Smooth muscle cell (in vitro differentiated cells): ENCODE results near the gene CCNK. TPM values are rescaled to one million over a fixed set of nuclear protein-coding genes. Genes with fewer than 3 reads are reported as not detected.

Experiments used
- DNase-seq: peaks from one replicate; lab custom pipeline; 2025; ENCODE audit not compliant: unreplicated experiment; lab: John Stamatoyannopoulos, UW
- H2AFZ ChIP-seq: fragments of 200-600 bp; sonication (generic); 2 replicates; pipeline ENCODE4 v1.6.0; 2016; ENCODE audit warnings: antibody characterized with exemption, low read depth, mild to moderate bottlenecking
- H3F3A ChIP-seq: fragments of 200-600 bp; sonication (generic); 2 replicates; pipeline ENCODE4 v1.6.0; 2017; ENCODE audit warnings: antibody characterized with exemption, low read depth
- H3K27ac ChIP-seq: fragments of 200-600 bp; sonication (generic); 2 replicates; pipeline ENCODE4 v1.5.1; 2016; ENCODE audit warnings: low read depth, mild to moderate bottlenecking
- H3K27me3 ChIP-seq: fragments of 200-600 bp; sonication (generic); 2 replicates; pipeline ENCODE4 v1.6.1; 2016; ENCODE audit warnings: low read depth, mild to moderate bottlenecking
- H3K36me3 ChIP-seq: fragments of 200-600 bp; sonication (generic); 2 replicates; pipeline ENCODE4 v1.5.1; 2016; ENCODE audit warnings: low read depth
- H3K4me1 ChIP-seq: fragments of 200-600 bp; sonication (generic); 2 replicates; pipeline ENCODE4 v1.5.1; 2016; ENCODE audit warnings: low read depth
- H3K4me2 ChIP-seq: fragments of 200-600 bp; sonication (generic); 2 replicates; pipeline ENCODE4 v1.6.0; 2016; ENCODE audit warnings: mild to moderate bottlenecking
- H3K4me3 ChIP-seq: fragments of 200-600 bp; sonication (generic); 2 replicates; pipeline ENCODE4 v1.5.1; 2016; ENCODE audit warnings: mild to moderate bottlenecking
- H3K79me2 ChIP-seq: fragments of 200-600 bp; sonication (generic); 2 replicates; pipeline ENCODE4 v1.6.0; 2016; ENCODE audit warnings: low read depth, mild to moderate bottlenecking
- H3K9ac ChIP-seq: fragments of 200-600 bp; sonication (generic); 2 replicates; pipeline ENCODE4 v1.6.0; 2016; ENCODE audit warnings: low read depth
- H3K9me3 ChIP-seq: fragments of 200-600 bp; sonication (generic); replicated peaks from 2 replicates; pipeline ENCODE4 v1.5.1; 2016; ENCODE audit warnings: low read depth
- H4K20me1 ChIP-seq: fragments of 200-600 bp; sonication (generic); 2 replicates; pipeline ENCODE4 v1.6.0; 2016; ENCODE audit warnings: low read depth
- WGBS: methylation state at CpG from one replicate; pipeline ENCODE4 v1.1.7; 2016; ENCODE audit warnings: low lambda C conversion rate; 5-methylcytosine and 5-hydroxymethylcytosine counted together
- polyA plus RNA-seq: library from polyadenylated mRNA; unstranded; fragments of >200 nt; fragmentation: Nextera tagmentation; extraction: Ambion mirVana; gene quantifications from 2 replicates; pipeline ENCODE4 v1.2.1, GENCODE V29; 2016
- total RNA-seq: library from RNA; depleted of rRNA; stranded (reverse); fragments of >200 nt; gene quantifications from 2 replicates; pipeline ENCODE4 v1.2.3, GENCODE V29; 2014
- TF ChIP-seq, protein P1 (sequence below): fragments of 200-600 bp; sonication (generic); IDR thresholded peaks from 2 replicates; pipeline ENCODE4 v1.5.1; 2017; ENCODE audit warnings: borderline replicate concordance, mild to moderate bottlenecking, antibody characterized with exemption; ENCODE audit not compliant: insufficient read depth, poor library complexity, severe bottlenecking

CCNK gene
- total and polyA plus RNA-seq, 2 experiments from 2014 or later: 14.6 to 32.9 TPM

DNA sequence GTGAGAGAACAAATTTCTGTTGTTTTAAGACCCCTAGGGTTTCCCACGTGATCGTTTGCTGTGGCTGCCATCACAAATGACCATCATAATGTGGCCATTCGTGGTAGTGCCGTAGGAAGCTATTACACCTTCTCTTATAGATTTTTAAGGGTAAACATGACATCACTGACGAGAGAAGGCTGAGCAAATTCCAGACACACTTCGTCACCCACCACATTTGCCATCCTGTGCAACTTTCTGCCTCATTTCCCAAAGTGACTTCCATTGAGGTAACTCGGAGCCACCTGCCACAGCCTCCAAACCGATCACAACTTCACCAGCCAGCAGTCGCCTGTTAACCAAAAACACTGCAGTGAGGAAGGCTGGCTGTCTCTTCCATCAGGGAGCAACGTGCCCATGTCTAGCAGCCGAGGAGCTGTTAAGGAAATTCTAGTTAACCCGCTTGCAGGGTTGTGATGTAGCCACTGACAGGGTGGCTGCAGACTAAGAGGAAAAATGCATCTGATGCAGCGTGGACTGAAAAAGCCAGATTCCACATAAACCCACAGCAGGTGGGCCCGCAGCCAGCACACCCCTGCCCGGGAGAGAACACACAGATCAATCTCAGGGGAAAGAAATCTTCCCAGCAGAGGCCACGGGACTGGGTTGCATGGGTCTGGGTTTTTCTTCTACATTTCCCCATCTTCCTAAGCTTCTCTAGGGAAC, 78.2 kb downstream of the CCNK start:
- Histone ChIP-seq H3K36me3 (no peaks in the 10 kb centered on the region), H3K4me2 (no peak overlapping the region), H3K79me2 (no peaks in the 10 kb centered on the region), H3K27me3 (no peaks in the 10 kb centered on the region), H3K9me3 (no peaks in the 10 kb centered on the region), H3K4me3 (no peak overlapping the region), H3F3A (no peaks in the 10 kb centered on the region), H3K27ac (no peak overlapping the region), H4K20me1 (peaks cover 18% of the 10 kb centered on the region), H2AFZ (no peak overlapping the region), H3K4me1 (peaks cover 34% of the 10 kb centered on the region), H3K9ac (no peak overlapping the region)
- TF ChIP-seq, protein P1, sequence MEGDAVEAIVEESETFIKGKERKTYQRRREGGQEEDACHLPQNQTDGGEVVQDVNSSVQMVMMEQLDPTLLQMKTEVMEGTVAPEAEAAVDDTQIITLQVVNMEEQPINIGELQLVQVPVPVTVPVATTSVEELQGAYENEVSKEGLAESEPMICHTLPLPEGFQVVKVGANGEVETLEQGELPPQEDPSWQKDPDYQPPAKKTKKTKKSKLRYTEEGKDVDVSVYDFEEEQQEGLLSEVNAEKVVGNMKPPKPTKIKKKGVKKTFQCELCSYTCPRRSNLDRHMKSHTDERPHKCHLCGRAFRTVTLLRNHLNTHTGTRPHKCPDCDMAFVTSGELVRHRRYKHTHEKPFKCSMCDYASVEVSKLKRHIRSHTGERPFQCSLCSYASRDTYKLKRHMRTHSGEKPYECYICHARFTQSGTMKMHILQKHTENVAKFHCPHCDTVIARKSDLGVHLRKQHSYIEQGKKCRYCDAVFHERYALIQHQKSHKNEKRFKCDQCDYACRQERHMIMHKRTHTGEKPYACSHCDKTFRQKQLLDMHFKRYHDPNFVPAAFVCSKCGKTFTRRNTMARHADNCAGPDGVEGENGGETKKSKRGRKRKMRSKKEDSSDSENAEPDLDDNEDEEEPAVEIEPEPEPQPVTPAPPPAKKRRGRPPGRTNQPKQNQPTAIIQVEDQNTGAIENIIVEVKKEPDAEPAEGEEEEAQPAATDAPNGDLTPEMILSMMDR: no peak
- no peak for DNase-seq
- 87% methylated on average over 16 of the region's 16 CpGs for WGBS

DNA sequence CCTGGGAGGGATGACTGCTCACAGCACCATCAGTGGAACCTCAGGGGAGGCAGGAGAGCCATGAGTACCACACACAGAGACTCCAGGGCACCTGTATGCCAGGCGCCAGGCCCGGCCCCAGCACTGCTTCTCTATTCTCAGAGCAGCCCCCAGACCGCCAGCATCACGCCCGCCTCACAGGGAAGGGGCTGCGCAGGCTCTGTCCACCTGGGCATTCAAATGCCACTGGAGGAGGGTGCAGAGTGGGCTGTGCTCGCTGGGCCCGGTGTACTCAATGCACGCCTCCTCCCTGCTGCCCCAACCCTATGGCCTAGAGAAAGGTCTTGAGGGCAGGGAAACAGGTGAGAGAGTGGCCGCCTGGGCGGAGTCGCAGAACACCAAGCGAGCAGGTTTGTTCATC, 79.2 kb downstream of the CCNK start:
- Histone ChIP-seq H4K20me1 (peaks cover 26% of the 10 kb centered on the region), H3K4me1 (peaks cover 44% of the 10 kb centered on the region), H3K4me3 (no peak overlapping the region), H2AFZ (no peak overlapping the region), H3K36me3 (no peaks in the 10 kb centered on the region), H3K79me2 (no peaks in the 10 kb centered on the region), H3K27ac (no peak overlapping the region), H3F3A (no peaks in the 10 kb centered on the region), H3K9ac (no peak overlapping the region), H3K4me2 (no peak overlapping the region), H3K27me3 (no peaks in the 10 kb centered on the region), H3K9me3 (no peaks in the 10 kb centered on the region)
- TF ChIP-seq, protein P1: no peak
- DNase-seq: no peak
- WGBS: 95% methylated on average over 13 of the region's 13 CpGs

DNA sequence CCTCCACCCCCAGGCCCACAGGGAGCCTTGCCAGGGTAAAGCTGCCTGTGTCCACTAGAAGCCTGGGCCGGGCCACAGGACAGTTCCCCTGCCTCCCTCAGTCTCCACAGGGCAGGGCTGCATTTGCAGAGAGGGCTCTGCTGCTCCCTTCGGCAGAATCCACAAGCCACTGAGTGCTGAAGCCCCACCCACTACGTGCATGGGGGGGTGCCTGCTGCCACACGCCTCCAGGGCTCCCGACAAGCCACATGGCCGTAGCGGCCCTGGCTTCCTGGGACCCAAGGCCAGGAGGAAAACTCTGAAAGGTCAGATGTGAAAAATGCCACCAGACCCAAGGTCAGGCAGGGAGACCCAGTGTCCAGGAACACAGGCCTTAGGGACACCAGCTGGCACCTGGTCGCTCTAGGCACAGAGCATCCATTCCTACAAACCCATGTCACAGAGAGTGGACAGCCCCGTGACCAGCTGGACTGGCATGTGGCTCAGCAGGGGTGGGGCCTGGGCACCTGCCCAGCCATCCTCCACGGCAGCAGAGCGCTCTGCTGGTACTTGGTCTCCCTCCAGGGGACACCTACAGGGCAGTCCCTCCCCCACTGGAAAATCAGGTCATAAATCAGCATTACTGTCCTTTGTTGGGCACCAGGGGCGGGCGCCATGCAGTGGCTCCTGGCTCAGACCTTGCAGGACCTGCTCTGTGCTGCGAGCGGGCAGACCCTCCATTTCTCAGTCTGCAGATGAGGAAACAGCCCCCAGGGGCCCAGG, 79.9 kb downstream of the CCNK start:
- 85% methylated on average over 15 of the region's 15 CpGs for WGBS
- no peaks in the 10 kb centered on the region for H3K9me3 ChIP-seq
- no peaks in the 10 kb centered on the region for H3K79me2 ChIP-seq
- peaks cover 31% of the 10 kb centered on the region for H4K20me1 ChIP-seq
- TF ChIP-seq, protein P1: no peak
- H2AFZ ChIP-seq: no peak overlapping the region
- DNase-seq: no peak
- no peaks in the 10 kb centered on the region for H3K27me3 ChIP-seq
- H3K4me2 ChIP-seq: no peak overlapping the region
- H3K4me3 ChIP-seq: no peak overlapping the region
- no peaks in the 10 kb centered on the region for H3F3A ChIP-seq
- H3K36me3 ChIP-seq: no peaks in the 10 kb centered on the region
- H3K4me1 ChIP-seq: peaks cover 51% of the 10 kb centered on the region
- H3K27ac ChIP-seq: no peak overlapping the region
- no peak overlapping the region for H3K9ac ChIP-seq
